ENCODE measurements around the gene PHPT1. TPM values are rescaled to one million over a fixed set of nuclear protein-coding genes. Genes with fewer than 3 reads are reported as not detected.

PHPT1 gene
- total and polyA plus RNA-seq, 2 of the 13 experiments (the other 11 are each of a cell fraction or from before 2014, with no cell fraction given), result 189 to 192 TPM

DNA sequence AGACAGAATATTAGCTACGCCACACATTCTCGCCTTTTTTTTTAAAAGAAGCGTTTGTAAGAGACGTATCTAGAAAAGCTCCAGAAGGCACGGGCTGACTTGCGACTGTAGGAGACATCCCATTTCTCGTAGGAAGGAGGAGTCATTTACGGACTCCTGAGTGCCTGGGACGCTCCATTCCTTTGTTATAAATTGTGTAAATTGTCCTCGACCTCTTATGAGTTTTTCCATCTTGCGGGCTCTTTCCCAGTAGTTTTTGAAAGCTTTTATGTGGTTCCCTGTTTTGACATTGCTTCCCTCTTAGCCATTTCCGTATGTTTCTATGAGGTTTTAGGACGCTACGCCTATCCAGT lies 40.4 kb upstream of the PHPT1 start:
- FAIRE-seq, result no peak
- ATAC-seq, result no peak

More for the DNA sequence above, 40.4 kb upstream of the PHPT1 start:
- H3K27ac ChIP-seq (ENCODE audit: extremely low read length, insufficient read depth, low read length), result peak overlapping the region; percentile 71
- ChIA-PET POLR2A (interaction anchor here (0.6 to 5.0 kb wide), 7 partner anchors 9 to 127 kb away, joined by 3 to 35 read pairs (median 9); partner anchors contain the start of gene TMEM141), CTCF (ENCODE audit: low intra/inter-chr PET ratio, low total read pairs) (no interaction called here)
- TF ChIP-seq ZNF792 (CRISPR knock-in tag; IDR thresholded peaks at IDR 0.05) (no peak), ZNF12 (CRISPR knock-in tag; IDR thresholded peaks at IDR 0.05) (no peak), TAF15 (IDR thresholded peaks at IDR 0.05; ENCODE audit: low read depth, low read length, poor library complexity, severe bottlenecking) (no peak), ZNF605 (CRISPR knock-in tag; IDR thresholded peaks at IDR 0.05) (0 out of 2 replicates have a peak, but pooled peaks have one; percentile 13), KDM5A (IDR thresholded peaks at IDR 0.05; ENCODE audit: borderline replicate concordance, low read length) (0 out of 2 replicates have a peak, but pooled peaks have one; percentile 13), ASH2L (IDR thresholded peaks at IDR 0.05; ENCODE audit: insufficient read length, low read depth, low read length) (no peak), SMAD9 (CRISPR knock-in tag; IDR thresholded peaks at IDR 0.05) (no peak)
- TF ChIP-seq, protein P1, sequence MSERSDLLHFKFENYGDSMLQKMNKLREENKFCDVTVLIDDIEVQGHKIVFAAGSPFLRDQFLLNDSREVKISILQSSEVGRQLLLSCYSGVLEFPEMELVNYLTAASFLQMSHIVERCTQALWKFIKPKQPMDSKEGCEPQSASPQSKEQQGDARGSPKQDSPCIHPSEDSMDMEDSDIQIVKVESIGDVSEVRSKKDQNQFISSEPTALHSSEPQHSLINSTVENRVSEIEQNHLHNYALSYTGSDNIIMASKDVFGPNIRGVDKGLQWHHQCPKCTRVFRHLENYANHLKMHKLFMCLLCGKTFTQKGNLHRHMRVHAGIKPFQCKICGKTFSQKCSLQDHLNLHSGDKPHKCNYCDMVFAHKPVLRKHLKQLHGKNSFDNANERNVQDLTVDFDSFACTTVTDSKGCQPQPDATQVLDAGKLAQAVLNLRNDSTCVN (CRISPR knock-in tag; IDR thresholded peaks at IDR 0.05; ENCODE audit: borderline replicate concordance), result peak; percentile 73; the same call in 1 of the 2 replicates
- TF ChIP-seq, protein P2, sequence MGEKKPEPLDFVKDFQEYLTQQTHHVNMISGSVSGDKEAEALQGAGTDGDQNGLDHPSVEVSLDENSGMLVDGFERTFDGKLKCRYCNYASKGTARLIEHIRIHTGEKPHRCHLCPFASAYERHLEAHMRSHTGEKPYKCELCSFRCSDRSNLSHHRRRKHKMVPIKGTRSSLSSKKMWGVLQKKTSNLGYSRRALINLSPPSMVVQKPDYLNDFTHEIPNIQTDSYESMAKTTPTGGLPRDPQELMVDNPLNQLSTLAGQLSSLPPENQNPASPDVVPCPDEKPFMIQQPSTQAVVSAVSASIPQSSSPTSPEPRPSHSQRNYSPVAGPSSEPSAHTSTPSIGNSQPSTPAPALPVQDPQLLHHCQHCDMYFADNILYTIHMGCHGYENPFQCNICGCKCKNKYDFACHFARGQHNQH (CRISPR knock-in tag; IDR thresholded peaks at IDR 0.05), result no peak
- WGBS (ENCODE audit: low lambda C conversion rate), result 2% methylated on average over 14 of the region's 14 CpGs
- in situ Hi-C loops (cut with HindIII; ENCODE audit: extremely low pct_ligation_motif_present, low pct_unique_long_range_greater_than_20kb) (no loop called here), intact Hi-C loops (cut with micrococcal nuclease; ENCODE audit: unreplicated experiment) (no loop called here)
- peaks cover 66% of the 10 kb centered on the region for H3K4me1 ChIP-seq (ENCODE audit: insufficient read depth, low read length)
- peak overlapping the region; percentile 88 to 96 (median 92) for H3K4me3 ChIP-seq (replicated peaks in 1 of 3; ENCODE audit: insufficient read depth in 1 of 3, low read depth in 2 of 3, low read length in 3 of 3)
- H3K9me3 ChIP-seq (ENCODE audit: low read length), result no peaks in the 10 kb centered on the region
- H3K9ac ChIP-seq (ENCODE audit: insufficient read depth, low read depth, low read length), result peak overlapping the region; percentile 86
- H3K4me2 ChIP-seq (ENCODE audit: low read depth, low read length), result peak overlapping the region; percentile 88
- peaks cover 2 to 17% of the 10 kb centered on the region in 2 experiments; a peak in 4 of 5 replicates for H3K36me3 ChIP-seq (replicated peaks in 1 of 2; ENCODE audit: control insufficient read depth in 1 of 2, insufficient read depth in 2 of 2, low read length in 2 of 2)
- no TSS peak for BruUV-seq (replicated peaks)
- peaks cover 69% of the 10 kb centered on the region for H3K79me2 ChIP-seq (ENCODE audit: insufficient read depth, low read length)
- H2AFZ ChIP-seq (ENCODE audit: low read length), result no peak overlapping the region
- no peak for DNase-seq (ENCODE audit: low spot score)
- H3K27me3 ChIP-seq (ENCODE audit: control insufficient read depth in 1 of 2, insufficient read depth in 2 of 2, low read length in 2 of 2), result no peaks in the 10 kb centered on the region
- H4K20me1 ChIP-seq (ENCODE audit: insufficient read depth, low read length), result no peaks in the 10 kb centered on the region; the same call in 1 of the 2 replicates

Measured in HepG2 (cell line).